Aorta (tissue), 5 donors: ENCODE data around the gene IL5. TPM values are rescaled to one million over a fixed set of nuclear protein-coding genes. Genes with fewer than 3 reads are reported as not detected.
A peak's percentile ranks its signal among the peaks of the same experiment; 100 is the strongest.

Experiments
- ATAC-seq: fragments of 200-7000 bp; cut with Tn5 transposase; one replicate; pipeline ENCODE4 v1.9.1; 2022; ENCODE audit warnings: moderate library complexity; ENCODE audit not compliant: low FRiP score
- DNase-seq, 2 donors: peaks; one replicate each; pipeline ENCODE4 v3.0.0-alpha.2; 2020
- H3K27ac ChIP-seq, 2 donors: one replicate each; pipeline ENCODE4 v1.5.1; 2013; ENCODE audit warnings: low read length in 2 of 2, mild to moderate bottlenecking in 2 of 2, moderate library complexity in 2 of 2, control low read depth in 1 of 2, inconsistent platforms in 1 of 2, low read depth in 1 of 2
- H3K27me3 ChIP-seq, 2 donors: one replicate each; pipeline ENCODE4 v1.6.1; 2013; ENCODE audit warnings: control low read depth in 1 of 2, low read length in 1 of 2, mild to moderate bottlenecking in 1 of 2, moderate library complexity in 1 of 2; ENCODE audit not compliant: insufficient read depth in 2 of 2, control insufficient read depth in 1 of 2
- H3K36me3 ChIP-seq, 2 donors: one replicate each; pipeline ENCODE4 v1.6.1; 2013; ENCODE audit warnings: control low read depth in 1 of 2, low read length in 1 of 2, mild to moderate bottlenecking in 1 of 2; ENCODE audit not compliant: insufficient read depth in 2 of 2, control insufficient read depth in 1 of 2
- H3K4me1 ChIP-seq, 2 donors: one replicate each; pipeline ENCODE4 v1.6.1; 2013; ENCODE audit warnings: low read length in 2 of 2, control low read depth in 1 of 2, mild to moderate bottlenecking in 1 of 2, moderate library complexity in 1 of 2; ENCODE audit not compliant: insufficient read depth in 2 of 2, control insufficient read depth in 1 of 2
- H3K4me3 ChIP-seq, 2 donors: one replicate each; pipeline ENCODE4 v1.5.1; 2013; ENCODE audit warnings: low read length in 2 of 2, control low read depth in 1 of 2, mild to moderate bottlenecking in 1 of 2
- H3K9me3 ChIP-seq: one replicate; pipeline ENCODE4 v1.6.1; 2013; ENCODE audit warnings: mild to moderate bottlenecking, low read length; ENCODE audit not compliant: control insufficient read depth
- WGBS, 2 donors: extraction: QIAGEN DNeasy Blood & Tissue Kit; methylation state at CpG; one replicate each; pipeline ENCODE4 v1.1.7; 2013; 5-methylcytosine and 5-hydroxymethylcytosine counted together
- intact Hi-C, 2 donors: fragments of 100-400 bp; cut with DNase I; formaldehyde crosslinking; loops; one replicate each; pipeline versions ENCODE4 v1.14.2 to v1.15.0; 2022
- polyA plus RNA-seq, 2 donors: library from polyadenylated mRNA; stranded (reverse); fragments of 200-250 nt; gene quantifications; one replicate each; pipeline ENCODE4 v1.2.3, GENCODE V29; 2013
- total RNA-seq, 2 donors: library from RNA; stranded (reverse); fragmentation: NEBNext Ultra II Directional; extraction: Animal tissue kit (Norgen Biotek cat#: 25700); gene quantifications; one replicate each; pipeline ENCODE4 v1.2.1, GENCODE V29; 2021
- donor health status: healthy with polysubstance abuse.
- donor health status: Bipolar disorder and iron deficiency.
- donor health status: DM: no; HTN: no; CAD: no.
- donor health status: DM: no; HTN: no; CAD: no.
- donor health status: DM: yes; HTN: yes; CAD: no.

Gene IL5
- total and polyA plus RNA-seq, 4 donors = not detected

- H3K9me3 ChIP-seq = no peaks in the 10 kb centered on the region
- WGBS, 2 donors = 69 to 71% methylated on average over 4 of the region's 4 CpGs
- intact Hi-C loops = no loop called here
- H3K27ac ChIP-seq = no peak overlapping the region
- no peaks in the 10 kb centered on the region for H3K4me1 ChIP-seq
- no peaks in the 10 kb centered on the region for H3K27me3 ChIP-seq
- H3K36me3 ChIP-seq = no peaks in the 10 kb centered on the region
- DNase-seq = no peak
- no peak for ATAC-seq
- H3K4me3 ChIP-seq = no peak overlapping the region
These were observed 38.6 kb downstream of the IL5 start for GRCh38 chr5:132504746-132505145.

- no peaks in the 10 kb centered on the region for H3K36me3 ChIP-seq
- H3K4me1 ChIP-seq = no peaks in the 10 kb centered on the region
- H3K27ac ChIP-seq = no peak overlapping the region
- intact Hi-C loops = no loop called here
- no peaks in the 10 kb centered on the region for H3K27me3 ChIP-seq
- no peaks in the 10 kb centered on the region for H3K9me3 ChIP-seq
- WGBS, 2 donors = 68 to 79% methylated on average over 4 of the region's 4 CpGs
- no peak for ATAC-seq
- H3K4me3 ChIP-seq = no peak overlapping the region
- DNase-seq = no peak
These were observed 40.1 kb downstream of the IL5 start for GRCh38 chr5:132503244-132503643.

- intact Hi-C loops = loop anchor here in 1 of 2 donors (1.0 kb wide), 1 partner anchor 116 kb away; no protein-coding TSS in a partner anchor
- Histone ChIP-seq H3K4me1 (no peaks in the 10 kb centered on the region), H3K27me3 (no peaks in the 10 kb centered on the region), H3K9me3 (no peaks in the 10 kb centered on the region), H3K36me3 (no peaks in the 10 kb centered on the region), H3K27ac (no peak overlapping the region), H3K4me3 (no peak overlapping the region)
- WGBS, 2 donors = 64 to 65% methylated on average over 10 of the region's 10 CpGs
- DNase-seq (no peak), ATAC-seq (no peak)
These were observed 41.1 kb downstream of the IL5 start for GRCh38 chr5:132501961-132502931.

GRCh38 chr5:132501629-132501956 lies 41.7 kb downstream of the IL5 start:
- Histone ChIP-seq H3K4me1 (no peaks in the 10 kb centered on the region), H3K27me3 (no peaks in the 10 kb centered on the region), H3K27ac (no peak overlapping the region), H3K9me3 (no peaks in the 10 kb centered on the region), H3K36me3 (no peaks in the 10 kb centered on the region), H3K4me3 (no peak overlapping the region)
- no peak for ATAC-seq
- intact Hi-C loops = loop anchor here in 1 of 2 donors (1.0 kb wide), 1 partner anchor 115 kb away; no protein-coding TSS in a partner anchor
- WGBS, 2 donors = 80 to 84% methylated on average over 4 of the region's 4 CpGs
- no peak for DNase-seq

GRCh38 chr5:132500931-132501628 lies 42.2 kb downstream of the IL5 start:
- DNase-seq (peak; percentile 74 to 81), ATAC-seq (peak; percentile 20)
- Histone ChIP-seq H3K27me3 (no peaks in the 10 kb centered on the region), H3K9me3 (no peaks in the 10 kb centered on the region), H3K27ac (no peak overlapping the region), H3K4me1 (no peaks in the 10 kb centered on the region), H3K36me3 (no peaks in the 10 kb centered on the region), H3K4me3 (no peak overlapping the region)
- WGBS, 2 donors = 73 to 74% methylated on average over 6 of the region's 6 CpGs
- intact Hi-C loops = loop anchor here in 1 of 2 donors (1.0 kb wide), 1 partner anchor 115 kb away; no protein-coding TSS in a partner anchor

GRCh38 chr5:132500244-132500930 lies 42.9 kb downstream of the IL5 start:
- no peak for DNase-seq
- Histone ChIP-seq H3K4me3 (no peak overlapping the region), H3K36me3 (no peaks in the 10 kb centered on the region), H3K4me1 (no peaks in the 10 kb centered on the region), H3K27ac (no peak overlapping the region), H3K27me3 (no peaks in the 10 kb centered on the region), H3K9me3 (no peaks in the 10 kb centered on the region)
- WGBS, 2 donors = 83 to 88% methylated on average over 6 of the region's 6 CpGs
- no peak for ATAC-seq
- intact Hi-C loops = no loop called here

- ATAC-seq = no peak
- 60 to 61% methylated on average over 9 of the region's 9 CpGs for WGBS, 2 donors
- Histone ChIP-seq H3K4me3 (no peak overlapping the region), H3K36me3 (no peaks in the 10 kb centered on the region), H3K4me1 (no peaks in the 10 kb centered on the region), H3K9me3 (no peaks in the 10 kb centered on the region), H3K27ac (no peak overlapping the region), H3K27me3 (no peaks in the 10 kb centered on the region)
- no peak for DNase-seq
- intact Hi-C loops = loop anchor here (10.0 kb wide), 2 partner anchors 235 to 245 kb away; partner anchors contain the start of gene PDLIM4 (in 1 of the 2)
These were observed 43.7 kb downstream of the IL5 start for GRCh38 chr5:132499440-132500243.
